Spleen (tissue), 7 donors: ENCODE data around the gene DLST.

ENCODE experiments used
- CTCF ChIP-seq, 11 experiments: fragments of 200-600 bp in 7 of 11; fragments of 450-650 bp in 4 of 11; sonication (generic) in 4 of 11; IDR thresholded peaks in 8 of 11; conservative IDR thresholded peaks in 3 of 11; 1 replicate in 7 of 11; 2 replicates in 4 of 11; pipeline versions ENCODE4 v1.4.0 to v1.8.0; 2016 to 2021; ENCODE audit warnings: antibody characterized with exemption in 11 of 11, inconsistent platforms in 4 of 11, mild to moderate bottlenecking in 1 of 11
- POLR2A ChIP-seq, 3 donors: fragments of 450-650 bp; IDR thresholded peaks; one replicate each; pipeline ENCODE4 v1.5.1; 2017; ENCODE audit warnings: antibody characterized with exemption in 3 of 3, mild to moderate bottlenecking in 1 of 3
- donor health status: DM: no; HTN: no; CAD: no; lungs with moderate emphysema.
- donor health status: DM: no; HTN: no; CAD: no.
- donor health status: DM: no; HTN: no; CAD: no.

GRCh38 chr14:74865156-74865555 lies 16.6 kb upstream of the DLST start:
- no peak for TF ChIP-seq POLR2A (IDR thresholded peaks at IDR 0.05)
- TF ChIP-seq CTCF (IDR thresholded peaks at IDR 0.05 in 8 of 11, conservative IDR thresholded peaks at IDR 0.05 in 3 of 11), result no peak
